Gastroesophageal sphincter (tissue), 3 donors: ENCODE results near the gene SYT1.

Source experiments
- POLR2A ChIP-seq, 2 donors: fragments of 450-650 bp; IDR thresholded peaks; one replicate each; pipeline ENCODE4 v1.6.1; 2017; ENCODE audit warnings: antibody characterized with exemption in 2 of 2, mild to moderate bottlenecking in 2 of 2, moderate library complexity in 1 of 2
- POLR2AphosphoS5 ChIP-seq: sonication (generic); formaldehyde crosslinking; IDR thresholded peaks from one replicate; pipeline ENCODE4 v1.6.1; 2017; ENCODE audit warnings: antibody characterized with exemption
- TF ChIP-seq, protein P1 (sequence below), 4 experiments: fragments of 200-600 bp in 2 of 4; fragments of 450-650 bp in 2 of 4; sonication (generic) in 1 of 4; IDR thresholded peaks; one replicate each; pipeline ENCODE4 v1.5.1; 2017 to 2019; ENCODE audit warnings: antibody characterized with exemption in 4 of 4, mild to moderate bottlenecking in 2 of 4, moderate library complexity in 2 of 4

GRCh38 chr12:78835493-78835892, 29.1 kb upstream of the SYT1 start:
- no peak for TF ChIP-seq POLR2A (IDR thresholded peaks at IDR 0.05)
- TF ChIP-seq, protein P1, sequence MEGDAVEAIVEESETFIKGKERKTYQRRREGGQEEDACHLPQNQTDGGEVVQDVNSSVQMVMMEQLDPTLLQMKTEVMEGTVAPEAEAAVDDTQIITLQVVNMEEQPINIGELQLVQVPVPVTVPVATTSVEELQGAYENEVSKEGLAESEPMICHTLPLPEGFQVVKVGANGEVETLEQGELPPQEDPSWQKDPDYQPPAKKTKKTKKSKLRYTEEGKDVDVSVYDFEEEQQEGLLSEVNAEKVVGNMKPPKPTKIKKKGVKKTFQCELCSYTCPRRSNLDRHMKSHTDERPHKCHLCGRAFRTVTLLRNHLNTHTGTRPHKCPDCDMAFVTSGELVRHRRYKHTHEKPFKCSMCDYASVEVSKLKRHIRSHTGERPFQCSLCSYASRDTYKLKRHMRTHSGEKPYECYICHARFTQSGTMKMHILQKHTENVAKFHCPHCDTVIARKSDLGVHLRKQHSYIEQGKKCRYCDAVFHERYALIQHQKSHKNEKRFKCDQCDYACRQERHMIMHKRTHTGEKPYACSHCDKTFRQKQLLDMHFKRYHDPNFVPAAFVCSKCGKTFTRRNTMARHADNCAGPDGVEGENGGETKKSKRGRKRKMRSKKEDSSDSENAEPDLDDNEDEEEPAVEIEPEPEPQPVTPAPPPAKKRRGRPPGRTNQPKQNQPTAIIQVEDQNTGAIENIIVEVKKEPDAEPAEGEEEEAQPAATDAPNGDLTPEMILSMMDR (IDR thresholded peaks at IDR 0.05), result no peak
- no peak for TF ChIP-seq POLR2AphosphoS5
